Measurements from ENCODE around the gene RNF20. TPM values are rescaled to one million over a fixed set of nuclear protein-coding genes. Genes with fewer than 3 reads are reported as not detected.

Gene RNF20
- total RNA-seq, 1 experiment from 2014 or later, result 37.6 TPM

DNA sequence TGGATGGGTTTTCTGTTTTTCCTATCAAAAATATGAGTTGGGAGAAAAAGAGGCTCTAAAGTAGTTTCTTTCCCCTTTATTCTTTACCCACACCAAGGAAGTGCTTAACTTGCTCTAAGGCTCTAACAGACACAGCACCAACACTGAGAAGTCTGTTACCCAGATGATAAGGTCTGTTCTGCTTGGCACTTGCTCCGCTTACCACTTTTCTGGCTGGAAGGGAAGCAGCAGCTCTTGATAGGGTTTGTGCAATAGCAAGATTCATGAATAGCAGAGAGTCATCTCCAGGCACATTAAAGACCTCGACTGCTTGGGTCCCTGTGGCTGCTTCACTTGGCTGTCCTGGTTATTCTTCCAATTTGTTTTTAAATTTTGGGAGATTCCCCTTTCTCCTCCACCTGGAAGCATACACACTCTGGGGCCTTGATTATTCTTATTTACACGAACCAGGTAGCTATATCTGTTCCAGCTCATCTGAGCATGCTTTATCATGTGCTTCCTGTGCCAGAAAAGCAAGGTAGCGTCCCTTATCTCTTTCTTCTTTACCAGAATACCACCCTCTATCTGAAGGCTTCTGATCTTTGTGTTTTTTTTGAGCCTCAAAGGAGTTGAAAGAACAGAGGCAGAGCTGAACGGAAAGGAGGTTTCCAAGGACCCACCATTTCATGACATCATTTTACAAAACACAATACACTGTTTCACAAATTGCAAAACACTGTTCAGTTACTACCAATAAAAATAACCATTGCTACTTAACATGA, 36.3 kb downstream of the RNF20 start:
- H3K9ac ChIP-seq (ENCODE audit: low read length), result no peak overlapping the region
- H3K4me1 ChIP-seq (ENCODE audit: control insufficient read depth in 1 of 2, insufficient read depth in 2 of 2, low read length in 2 of 2), result no peaks in the 10 kb centered on the region
- intact Hi-C loops (cut with micrococcal nuclease), result no loop called here
- peaks cover 0 to 7% of the 10 kb centered on the region in 2 experiments; a peak in 3 of 4 replicates for H3K36me3 ChIP-seq (ENCODE audit: control insufficient read depth in 1 of 2, insufficient read depth in 2 of 2, low read length in 2 of 2)
- no peaks in the 10 kb centered on the region for H3K79me2 ChIP-seq (ENCODE audit: insufficient read depth, low read length)
- H3K4me3 ChIP-seq (replicated peaks in 1 of 2; ENCODE audit: low read depth in 1 of 2, low read length in 2 of 2), result no peak overlapping the region
- ChIA-PET RAD21 (ENCODE audit: low non-redundant PET in 1 of 2, low total read pairs in 2 of 2, uncharacterized antibody in 2 of 2, unreplicated experiment in 2 of 2) (no interaction called here), POLR2A (no interaction called here), CTCF (interaction anchor here (0.9 kb wide), 1 partner anchor 121 kb away, joined by 3 read pairs; no protein-coding TSS in a partner anchor)
- H3K4me2 ChIP-seq (ENCODE audit: low read length), result no peak overlapping the region
- DNase-seq (ENCODE audit: low read depth, low spot score), result no peak
- no peaks in the 10 kb centered on the region for H3K27me3 ChIP-seq (ENCODE audit: insufficient read depth, low read length)
- ATAC-seq, result no peak
- H3K9me2 ChIP-seq (ENCODE audit: insufficient read depth), result no peaks in the 10 kb centered on the region
- TF ChIP-seq ZNF274 (IDR thresholded peaks at IDR 0.05; ENCODE audit: low read depth, low read length), result no peak
- no peak for TF ChIP-seq FOSL1 (IDR thresholded peaks at IDR 0.05; ENCODE audit: low read depth)
- no peak for TF ChIP-seq TCF7L2 (IDR thresholded peaks at IDR 0.05; ENCODE audit: borderline replicate concordance, extremely low read depth, insufficient read depth, insufficient read length)
- TF ChIP-seq POLR2AphosphoS5 (IDR thresholded peaks at IDR 0.05; ENCODE audit: low read depth, low read length), result no peak
- TF ChIP-seq, protein P1, sequence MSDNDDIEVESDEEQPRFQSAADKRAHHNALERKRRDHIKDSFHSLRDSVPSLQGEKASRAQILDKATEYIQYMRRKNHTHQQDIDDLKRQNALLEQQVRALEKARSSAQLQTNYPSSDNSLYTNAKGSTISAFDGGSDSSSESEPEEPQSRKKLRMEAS (IDR thresholded peaks at IDR 0.05), result no peak
- TF ChIP-seq SRF (IDR thresholded peaks at IDR 0.05; ENCODE audit: low read depth), result no peak
- TF ChIP-seq CEBPB (IDR thresholded peaks at IDR 0.05; ENCODE audit: low read depth), result no peak
- TF ChIP-seq EZH2phosphoT487 (IDR thresholded peaks at IDR 0.05; ENCODE audit: borderline replicate concordance), result no peak
- no peaks in the 10 kb centered on the region for H3K9me3 ChIP-seq (ENCODE audit: control insufficient read depth in 1 of 2, insufficient read depth in 1 of 2, low read depth in 1 of 2, low read length in 2 of 2)
- no peaks in the 10 kb centered on the region for H4K20me1 ChIP-seq (ENCODE audit: insufficient read depth)
- H3K27ac ChIP-seq (ENCODE audit: low read depth, low read length), result no peak overlapping the region
- BruUV-seq (replicated peaks), result no TSS peak
- no peak overlapping the region for H2AFZ ChIP-seq (ENCODE audit: low read depth, low read length, poor library complexity, severe bottlenecking)

DNA sequence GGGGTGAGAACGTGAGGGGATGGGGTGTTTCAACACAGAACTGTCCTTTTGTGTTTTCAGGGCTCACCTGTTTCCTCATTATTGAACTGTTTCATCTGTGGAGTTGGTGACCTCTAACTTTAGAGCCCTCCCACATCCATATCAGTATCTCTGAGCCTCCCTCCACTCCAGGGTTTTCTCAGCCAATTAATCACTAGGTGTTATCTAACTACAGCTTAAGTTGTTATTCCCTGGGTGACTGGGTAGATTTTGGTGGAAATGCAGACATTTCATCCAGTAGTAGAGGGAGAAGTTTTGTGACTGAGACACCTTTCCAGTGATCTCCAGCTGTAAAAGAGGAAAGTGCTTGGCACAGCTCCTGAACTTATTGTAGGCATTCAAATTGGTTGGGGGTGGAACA, 37.5 kb downstream of the RNF20 start:
- Histone ChIP-seq H3K27me3 (ENCODE audit: insufficient read depth, low read length) (no peaks in the 10 kb centered on the region), H4K20me1 (ENCODE audit: insufficient read depth) (no peaks in the 10 kb centered on the region), H3K4me3 (replicated peaks in 1 of 2; ENCODE audit: low read depth in 1 of 2, low read length in 2 of 2) (no peak overlapping the region), H2AFZ (ENCODE audit: low read depth, low read length, poor library complexity, severe bottlenecking) (no peak overlapping the region), H3K9me2 (ENCODE audit: insufficient read depth) (no peaks in the 10 kb centered on the region), H3K4me1 (ENCODE audit: control insufficient read depth in 1 of 2, insufficient read depth in 2 of 2, low read length in 2 of 2) (no peaks in the 10 kb centered on the region), H3K36me3 (ENCODE audit: control insufficient read depth in 1 of 2, insufficient read depth in 2 of 2, low read length in 2 of 2) (no peaks in the 10 kb centered on the region; a peak in 2 of 4 replicates), H3K79me2 (ENCODE audit: insufficient read depth, low read length) (no peaks in the 10 kb centered on the region), H3K27ac (ENCODE audit: low read depth, low read length) (no peak overlapping the region), H3K9ac (ENCODE audit: low read length) (no peak overlapping the region), H3K9me3 (ENCODE audit: control insufficient read depth in 1 of 2, insufficient read depth in 1 of 2, low read depth in 1 of 2, low read length in 2 of 2) (no peaks in the 10 kb centered on the region), H3K4me2 (ENCODE audit: low read length) (no peak overlapping the region)
- ChIA-PET POLR2A (no interaction called here), RAD21 (ENCODE audit: low non-redundant PET in 1 of 2, low total read pairs in 2 of 2, uncharacterized antibody in 2 of 2, unreplicated experiment in 2 of 2) (no interaction called here), CTCF (no interaction called here)
- no TSS peak for BruUV-seq (replicated peaks)
- DNase-seq (ENCODE audit: low read depth, low spot score), result no peak
- no peak for ATAC-seq
- intact Hi-C loops (cut with micrococcal nuclease), result no loop called here
- TF ChIP-seq SP1 (IDR thresholded peaks at IDR 0.05; ENCODE audit: low read depth) (no peak), FOSL1 (IDR thresholded peaks at IDR 0.05; ENCODE audit: low read depth) (no peak), CEBPB (IDR thresholded peaks at IDR 0.05; ENCODE audit: low read depth) (no peak), SIN3A (IDR thresholded peaks at IDR 0.05; ENCODE audit: low read depth) (no peak), TCF7L2 (IDR thresholded peaks at IDR 0.05; ENCODE audit: borderline replicate concordance, extremely low read depth, insufficient read depth, insufficient read length) (no peak), POLR2AphosphoS5 (IDR thresholded peaks at IDR 0.05; ENCODE audit: low read depth, low read length) (no peak), JUND (IDR thresholded peaks at IDR 0.05) (no peak), ZFX (IDR thresholded peaks at IDR 0.05) (no peak), POLR2A (IDR thresholded peaks at IDR 0.05; ENCODE audit: borderline replicate concordance, extremely low read depth, insufficient read depth, insufficient read length) (no peak)
- TF ChIP-seq, protein P2, sequence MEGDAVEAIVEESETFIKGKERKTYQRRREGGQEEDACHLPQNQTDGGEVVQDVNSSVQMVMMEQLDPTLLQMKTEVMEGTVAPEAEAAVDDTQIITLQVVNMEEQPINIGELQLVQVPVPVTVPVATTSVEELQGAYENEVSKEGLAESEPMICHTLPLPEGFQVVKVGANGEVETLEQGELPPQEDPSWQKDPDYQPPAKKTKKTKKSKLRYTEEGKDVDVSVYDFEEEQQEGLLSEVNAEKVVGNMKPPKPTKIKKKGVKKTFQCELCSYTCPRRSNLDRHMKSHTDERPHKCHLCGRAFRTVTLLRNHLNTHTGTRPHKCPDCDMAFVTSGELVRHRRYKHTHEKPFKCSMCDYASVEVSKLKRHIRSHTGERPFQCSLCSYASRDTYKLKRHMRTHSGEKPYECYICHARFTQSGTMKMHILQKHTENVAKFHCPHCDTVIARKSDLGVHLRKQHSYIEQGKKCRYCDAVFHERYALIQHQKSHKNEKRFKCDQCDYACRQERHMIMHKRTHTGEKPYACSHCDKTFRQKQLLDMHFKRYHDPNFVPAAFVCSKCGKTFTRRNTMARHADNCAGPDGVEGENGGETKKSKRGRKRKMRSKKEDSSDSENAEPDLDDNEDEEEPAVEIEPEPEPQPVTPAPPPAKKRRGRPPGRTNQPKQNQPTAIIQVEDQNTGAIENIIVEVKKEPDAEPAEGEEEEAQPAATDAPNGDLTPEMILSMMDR (IDR thresholded peaks at IDR 0.05 in 2 of 3, conservative IDR thresholded peaks at IDR 0.05 in 1 of 3; ENCODE audit: borderline replicate concordance in 1 of 3, insufficient read depth in 1 of 3, low read depth in 2 of 3, low read length in 2 of 3), result no peak
- TF ChIP-seq, protein P3, sequence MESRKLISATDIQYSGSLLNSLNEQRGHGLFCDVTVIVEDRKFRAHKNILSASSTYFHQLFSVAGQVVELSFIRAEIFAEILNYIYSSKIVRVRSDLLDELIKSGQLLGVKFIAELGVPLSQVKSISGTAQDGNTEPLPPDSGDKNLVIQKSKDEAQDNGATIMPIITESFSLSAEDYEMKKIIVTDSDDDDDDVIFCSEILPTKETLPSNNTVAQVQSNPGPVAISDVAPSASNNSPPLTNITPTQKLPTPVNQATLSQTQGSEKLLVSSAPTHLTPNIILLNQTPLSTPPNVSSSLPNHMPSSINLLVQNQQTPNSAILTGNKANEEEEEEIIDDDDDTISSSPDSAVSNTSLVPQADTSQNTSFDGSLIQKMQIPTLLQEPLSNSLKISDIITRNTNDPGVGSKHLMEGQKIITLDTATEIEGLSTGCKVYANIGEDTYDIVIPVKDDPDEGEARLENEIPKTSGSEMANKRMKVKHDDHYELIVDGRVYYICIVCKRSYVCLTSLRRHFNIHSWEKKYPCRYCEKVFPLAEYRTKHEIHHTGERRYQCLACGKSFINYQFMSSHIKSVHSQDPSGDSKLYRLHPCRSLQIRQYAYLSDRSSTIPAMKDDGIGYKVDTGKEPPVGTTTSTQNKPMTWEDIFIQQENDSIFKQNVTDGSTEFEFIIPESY (IDR thresholded peaks at IDR 0.05; ENCODE audit: extremely low read depth, insufficient replicate concordance, low read length), result no peak
- TF ChIP-seq, protein P4, sequence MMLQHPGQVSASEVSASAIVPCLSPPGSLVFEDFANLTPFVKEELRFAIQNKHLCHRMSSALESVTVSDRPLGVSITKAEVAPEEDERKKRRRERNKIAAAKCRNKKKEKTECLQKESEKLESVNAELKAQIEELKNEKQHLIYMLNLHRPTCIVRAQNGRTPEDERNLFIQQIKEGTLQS (IDR thresholded peaks at IDR 0.05), result no peak
